HG03439 (cell line): ENCODE measurements around the gene PGPEP1.
A peak's percentile ranks its signal among the peaks of the same experiment; 100 is the strongest.

ENCODE experiments used
- ATAC-seq: cut with Tn5 transposase; IDR thresholded peaks from one replicate; pipeline ENCODE4 v1.9.1; 2021; ENCODE audit warnings: mild to moderate bottlenecking, moderate library complexity; ENCODE audit not compliant: unreplicated experiment

PGPEP1 gene

GRCh38 chr19:18340190-18340989, at the start of gene PGPEP1:
Gene PGPEP1 (plus strand): TSS chr19:18340598. CDS start chr19:18340682, 84 bp downstream.
- no peak for ATAC-seq

- no peak for ATAC-seq
Measured at GRCh38 chr19:18291019-18291524, 49.3 kb upstream of the PGPEP1 start.

- peak; percentile 51 for ATAC-seq
Measured at GRCh38 chr19:18291590-18292461, 48.6 kb upstream of the PGPEP1 start.

DNA sequence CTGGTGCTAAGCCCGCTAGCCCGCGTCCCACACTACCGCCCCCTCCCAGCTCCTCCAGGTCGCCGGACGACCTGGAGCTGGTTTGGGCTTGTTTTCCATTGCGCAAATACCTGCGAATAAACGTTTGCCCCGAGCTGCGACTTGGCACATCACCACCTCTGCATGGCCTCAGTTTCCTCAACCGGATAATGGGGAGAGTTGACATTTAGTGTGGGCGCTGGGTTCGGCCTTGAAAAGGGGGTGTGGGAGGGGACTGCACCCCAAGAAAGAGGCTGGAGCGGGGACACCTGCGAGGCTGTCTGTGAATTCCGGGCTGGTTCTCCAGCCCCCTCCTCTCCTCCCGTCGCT, 48.0 kb upstream of the PGPEP1 start:
- ATAC-seq = no peak

DNA sequence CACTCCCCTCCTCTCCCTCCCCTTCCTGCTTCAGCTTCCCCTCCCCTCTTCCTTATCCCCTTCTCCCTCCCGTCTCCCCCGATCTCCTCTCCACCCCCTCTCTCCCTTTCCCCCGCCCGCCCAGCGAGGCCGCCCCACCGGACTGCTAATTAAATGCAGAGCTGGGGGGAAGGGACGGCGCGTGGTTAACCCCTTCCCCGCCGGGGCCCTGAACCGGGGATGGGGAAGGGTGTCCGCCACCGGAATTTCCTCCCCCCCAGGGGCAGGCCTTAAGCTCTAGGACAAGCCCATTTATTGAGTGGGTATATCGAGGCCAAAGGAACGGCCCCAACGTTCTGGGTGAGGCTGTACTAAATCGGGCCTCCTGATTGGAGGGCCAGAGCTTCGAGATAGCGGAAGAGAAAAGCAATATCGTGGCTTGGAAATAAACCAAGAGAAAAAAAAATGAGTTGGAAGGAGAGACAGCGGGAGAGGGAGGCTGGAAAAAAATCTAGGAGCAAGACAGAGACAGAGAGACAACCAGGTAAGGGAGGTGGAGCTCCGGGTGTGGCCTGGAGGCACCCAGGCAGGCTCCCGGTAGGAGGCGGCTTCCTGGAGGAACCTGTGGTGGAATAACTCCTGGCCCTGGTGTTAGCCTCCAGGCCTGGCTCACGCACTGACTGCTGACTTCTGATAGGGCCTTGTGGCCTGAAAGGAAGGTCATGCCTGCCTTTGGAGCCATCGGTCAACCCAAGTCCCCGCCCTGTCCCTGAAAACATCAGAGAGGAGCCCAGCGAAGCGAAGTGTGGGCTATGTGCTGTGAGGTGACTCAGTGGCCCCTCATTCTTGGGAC, 47.4 kb upstream of the PGPEP1 start:
- ATAC-seq = no peak

DNA sequence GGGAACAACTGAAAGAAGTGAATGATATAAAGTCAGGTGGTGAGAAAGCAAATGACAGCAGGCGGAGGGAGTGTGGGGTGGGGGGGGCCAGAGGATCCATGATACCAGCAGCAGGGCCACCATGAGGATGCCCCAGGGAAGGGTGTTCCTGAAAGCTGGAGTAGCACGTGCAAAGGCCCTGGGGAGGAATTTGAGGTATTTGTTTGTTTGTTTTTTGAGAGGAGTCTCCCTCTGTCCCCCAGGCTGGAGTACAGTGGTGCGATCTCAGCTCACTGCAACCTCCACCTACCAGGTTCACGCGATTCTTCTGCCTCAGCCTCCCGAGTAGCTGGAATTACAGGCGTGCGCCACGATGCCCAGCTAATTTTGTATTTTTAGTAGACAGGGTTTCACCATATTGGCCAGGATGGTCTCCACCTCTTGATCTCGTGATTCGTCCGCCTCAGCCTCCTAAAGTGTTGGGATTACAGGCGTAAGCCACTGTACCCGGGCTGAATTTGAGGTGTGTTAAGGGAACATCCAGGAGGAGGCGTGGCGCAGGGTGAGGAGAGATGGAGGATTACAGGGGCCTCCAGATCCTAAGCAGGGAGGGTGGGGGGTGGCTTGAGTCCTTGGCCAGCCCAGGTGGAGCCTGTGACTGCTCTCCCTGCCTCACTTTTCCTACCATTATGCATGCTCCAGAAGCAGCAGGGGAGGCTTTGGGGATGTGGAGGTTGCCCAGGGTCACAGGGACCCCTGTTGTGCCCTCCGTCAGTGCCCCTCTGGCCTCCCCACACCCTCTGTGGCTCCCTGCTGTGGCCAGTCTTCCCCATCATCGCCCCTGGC, 46.5 kb upstream of the PGPEP1 start:
- no peak for ATAC-seq

GRCh38 chr19:18294467-18294864, 45.9 kb upstream of the PGPEP1 start:
- no peak for ATAC-seq

DNA sequence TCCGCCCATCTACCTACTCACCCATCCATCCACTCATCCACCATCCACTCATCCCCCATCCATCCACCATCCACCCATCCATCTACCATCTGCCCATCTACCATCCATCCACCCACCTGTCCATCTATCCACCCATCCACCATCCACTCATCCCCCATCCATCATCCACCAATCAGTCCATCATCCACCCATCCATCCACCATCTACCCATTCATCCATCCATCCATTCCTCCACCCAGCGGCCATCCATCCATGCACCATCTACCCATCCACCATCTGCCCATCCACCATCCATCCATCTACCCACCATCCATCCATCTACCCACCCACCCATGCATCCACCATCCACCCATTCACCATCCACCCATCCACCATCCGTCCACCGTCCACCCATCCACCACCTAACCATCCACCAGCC, 45.4 kb upstream of the PGPEP1 start:
- no peak for ATAC-seq

DNA sequence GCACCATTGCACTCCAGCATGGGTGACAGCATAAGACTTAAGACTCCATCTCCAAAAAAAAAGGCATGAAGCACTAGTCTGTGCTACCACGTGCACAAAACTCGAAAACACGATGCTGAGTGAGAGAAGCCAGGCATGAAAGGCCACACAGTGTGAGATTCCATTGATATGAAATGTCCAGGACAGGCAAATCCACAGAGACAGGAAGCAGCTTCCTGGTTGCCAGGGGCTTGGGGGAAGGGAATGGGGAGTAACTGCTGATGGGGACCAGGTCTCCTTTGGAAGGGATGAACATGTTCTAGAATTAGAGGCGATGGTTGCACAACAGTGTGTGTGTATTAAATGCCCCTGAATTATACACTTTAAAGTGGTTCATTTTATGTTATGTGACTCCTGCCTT, 43.1 kb upstream of the PGPEP1 start:
- no peak for ATAC-seq

- ATAC-seq = no peak
Measured at GRCh38 chr19:18298601-18299000, 41.8 kb upstream of the PGPEP1 start.

DNA sequence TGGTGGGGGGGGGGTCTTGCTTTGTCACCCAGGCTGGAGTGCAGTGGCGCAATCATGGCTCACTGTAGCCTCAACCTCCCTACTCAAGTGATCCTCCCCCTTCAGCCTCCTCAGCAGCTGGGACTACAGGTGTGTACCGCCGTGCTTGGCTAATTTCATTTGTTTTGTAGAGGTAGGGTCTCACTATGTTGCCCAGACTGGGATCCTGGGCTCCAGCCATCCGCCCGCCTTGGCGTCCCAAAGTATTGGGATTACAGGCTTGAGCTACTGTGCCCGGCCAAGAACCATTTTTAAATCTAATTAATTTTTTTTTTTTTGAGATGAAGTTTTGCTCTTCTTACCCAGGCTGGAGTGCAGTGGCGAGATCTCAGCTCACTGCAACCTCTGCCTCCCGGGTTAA, 40.7 kb upstream of the PGPEP1 start:
- ATAC-seq = no peak

GRCh38 chr19:18300930-18301717, 39.3 kb upstream of the PGPEP1 start:
- no peak for ATAC-seq

- no peak for ATAC-seq
Measured at GRCh38 chr19:18301718-18302111, 38.7 kb upstream of the PGPEP1 start.

GRCh38 chr19:18304208-18304457, 36.3 kb upstream of the PGPEP1 start:
- no peak for ATAC-seq

- no peak for ATAC-seq
Measured at GRCh38 chr19:18304458-18305310, 35.7 kb upstream of the PGPEP1 start.

DNA sequence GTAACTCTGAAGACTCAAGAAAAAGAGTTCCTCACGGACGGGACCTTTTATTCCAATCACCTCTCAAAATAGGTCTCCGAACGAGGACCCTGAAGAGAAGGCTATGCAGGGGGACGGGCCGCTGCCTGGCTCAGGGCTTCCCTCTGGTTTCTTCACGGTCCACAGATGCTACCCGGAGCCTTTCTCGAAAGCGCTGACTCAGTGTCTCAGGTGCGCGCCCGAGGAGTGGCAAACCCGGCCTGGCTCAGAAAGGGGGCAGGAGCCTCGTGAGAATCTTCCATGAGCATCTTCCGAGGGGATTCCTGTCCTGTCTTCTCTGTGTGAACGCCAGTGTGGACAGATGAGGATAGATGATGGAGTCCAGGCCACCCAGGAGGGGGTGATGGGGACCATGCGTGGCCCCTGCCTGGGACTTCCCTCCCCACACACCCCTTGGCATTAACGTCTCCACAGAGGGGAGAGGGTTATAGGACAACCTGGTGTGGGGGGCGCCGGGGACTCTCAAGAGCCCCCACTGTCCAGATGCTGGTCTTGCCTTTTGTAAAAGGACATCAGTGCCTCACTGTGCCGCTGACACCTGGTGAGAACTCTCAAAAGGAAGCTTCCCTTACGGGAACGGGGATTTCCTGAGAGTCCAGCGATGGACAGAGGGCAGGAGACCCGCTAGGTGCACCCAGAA, 34.0 kb upstream of the PGPEP1 start:
- ATAC-seq = no peak

DNA sequence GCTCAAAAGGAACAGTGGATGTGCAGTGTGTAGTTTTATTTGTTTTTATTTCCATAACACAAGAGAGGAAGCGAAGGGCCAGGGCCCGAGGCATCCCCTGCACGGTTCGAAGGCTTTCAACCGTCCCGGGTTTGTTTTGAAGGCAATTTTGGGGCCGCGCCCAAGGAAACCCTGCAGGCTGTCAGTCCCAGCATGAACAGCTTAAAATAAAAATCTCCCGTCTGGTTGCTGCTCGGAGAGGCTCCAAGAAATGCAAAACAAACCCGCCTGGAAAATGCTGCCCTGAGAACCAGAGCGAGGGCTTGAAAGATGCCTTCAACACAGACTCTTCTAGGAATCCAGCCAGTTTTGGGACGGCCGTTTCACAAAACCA, 33.5 kb upstream of the PGPEP1 start:
- ATAC-seq = no peak

DNA sequence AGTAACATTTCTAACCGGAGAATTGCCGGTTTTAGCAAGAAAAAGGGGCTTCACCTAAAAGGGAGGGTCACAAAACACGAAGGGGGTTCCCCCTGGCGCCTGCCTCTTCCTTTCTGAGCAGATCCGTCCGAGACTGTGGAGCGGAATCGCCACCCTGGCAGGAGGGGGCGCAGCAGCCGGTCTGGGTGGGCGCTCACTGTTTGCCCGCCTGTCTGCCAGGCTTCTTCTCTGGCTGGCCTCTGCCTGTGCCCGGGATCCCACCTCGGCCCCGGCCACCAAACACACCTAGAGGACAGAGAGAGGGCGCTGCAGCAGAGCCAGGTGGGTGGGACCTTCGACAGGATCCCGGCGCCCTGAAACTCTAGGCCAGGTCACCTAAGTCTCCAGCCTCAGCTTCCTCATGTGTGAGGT, 33.1 kb upstream of the PGPEP1 start:
- no peak for ATAC-seq
